Measurements from ENCODE around the gene IGFBP3. TPM values are rescaled to one million over a fixed set of nuclear protein-coding genes. Genes with fewer than 3 reads are reported as not detected.
A peak's percentile ranks its signal among the peaks of the same experiment; 100 is the strongest.

Gene IGFBP3
- total RNA-seq, 4 donors from 2014 or later = 126 to 765 (median 207) TPM

DNA sequence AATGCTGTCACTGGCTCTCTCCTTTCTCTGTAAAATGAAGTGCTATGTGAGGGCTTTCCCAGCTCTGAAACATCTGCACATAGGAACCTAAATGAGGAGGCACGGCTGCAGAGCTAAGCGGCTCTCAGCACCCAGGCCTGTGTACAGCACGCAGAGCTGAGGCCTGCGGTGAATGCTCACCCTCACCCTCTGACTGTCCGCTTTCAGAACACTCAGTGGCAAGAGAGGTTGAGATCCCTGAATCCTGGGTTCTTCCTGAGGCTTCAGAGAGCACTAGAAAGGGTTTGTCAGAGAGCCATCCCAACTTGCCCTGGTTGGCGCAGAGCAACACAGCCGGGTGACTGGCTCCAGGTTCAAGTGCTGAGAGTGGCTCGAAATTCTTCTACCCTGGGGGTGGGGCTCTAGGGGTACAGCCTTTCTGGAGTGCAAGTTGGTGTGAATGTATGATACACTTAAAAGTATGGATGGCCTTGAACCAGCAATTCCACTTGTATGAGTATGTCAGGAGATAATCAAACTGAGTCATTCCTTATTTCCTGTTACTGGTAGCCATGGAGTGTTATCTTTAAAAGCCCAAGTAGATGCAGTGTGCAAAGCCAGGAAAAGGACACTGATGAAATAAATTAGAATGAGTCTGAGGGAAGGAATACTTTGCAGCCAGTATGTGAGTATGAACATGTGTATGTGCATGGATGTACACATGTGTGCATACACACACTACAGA lies 46.5 kb downstream of the IGFBP3 start:
- no peak for TF ChIP-seq POLR2A (IDR thresholded peaks at IDR 0.05)
- TF ChIP-seq, protein P1, sequence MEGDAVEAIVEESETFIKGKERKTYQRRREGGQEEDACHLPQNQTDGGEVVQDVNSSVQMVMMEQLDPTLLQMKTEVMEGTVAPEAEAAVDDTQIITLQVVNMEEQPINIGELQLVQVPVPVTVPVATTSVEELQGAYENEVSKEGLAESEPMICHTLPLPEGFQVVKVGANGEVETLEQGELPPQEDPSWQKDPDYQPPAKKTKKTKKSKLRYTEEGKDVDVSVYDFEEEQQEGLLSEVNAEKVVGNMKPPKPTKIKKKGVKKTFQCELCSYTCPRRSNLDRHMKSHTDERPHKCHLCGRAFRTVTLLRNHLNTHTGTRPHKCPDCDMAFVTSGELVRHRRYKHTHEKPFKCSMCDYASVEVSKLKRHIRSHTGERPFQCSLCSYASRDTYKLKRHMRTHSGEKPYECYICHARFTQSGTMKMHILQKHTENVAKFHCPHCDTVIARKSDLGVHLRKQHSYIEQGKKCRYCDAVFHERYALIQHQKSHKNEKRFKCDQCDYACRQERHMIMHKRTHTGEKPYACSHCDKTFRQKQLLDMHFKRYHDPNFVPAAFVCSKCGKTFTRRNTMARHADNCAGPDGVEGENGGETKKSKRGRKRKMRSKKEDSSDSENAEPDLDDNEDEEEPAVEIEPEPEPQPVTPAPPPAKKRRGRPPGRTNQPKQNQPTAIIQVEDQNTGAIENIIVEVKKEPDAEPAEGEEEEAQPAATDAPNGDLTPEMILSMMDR (IDR thresholded peaks at IDR 0.05) = no peak
- WGBS, 2 donors = 88 to 94% methylated on average over 8 of the region's 8 CpGs
- intact Hi-C loops (cut with DNase I; ENCODE audit: low total_unique reads) = no loop called here
- peak in 1 of 2 donors; percentile 40 for DNase-seq (ENCODE audit: low spot score in 2 of 2)
- H3K4me3 ChIP-seq (ENCODE audit: low read depth, poor library complexity, severe bottlenecking) = no peak overlapping the region

DNA sequence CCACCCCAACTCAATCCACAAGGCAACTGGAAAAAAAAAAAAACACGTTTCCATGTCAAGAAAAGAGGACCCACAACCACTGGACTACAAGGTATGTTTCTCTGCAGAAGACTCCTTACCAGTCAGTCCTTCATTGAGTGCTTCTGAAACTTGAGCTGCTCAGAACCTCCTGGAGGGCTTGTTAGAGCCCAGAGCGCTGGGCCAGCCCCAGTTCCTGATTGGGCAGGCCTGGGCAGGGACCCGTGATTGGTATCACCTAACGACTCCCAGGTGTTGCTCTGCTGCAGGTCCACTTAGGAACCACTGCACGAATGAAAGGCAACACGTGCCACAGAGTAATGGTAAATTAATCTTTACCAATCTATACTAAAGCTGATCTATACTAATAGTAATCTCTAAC lies 47.7 kb downstream of the IGFBP3 start:
- intact Hi-C loops (cut with DNase I; ENCODE audit: low total_unique reads) = no loop called here
- peak in 1 of 2 donors; percentile 39 for DNase-seq (ENCODE audit: low spot score in 2 of 2)
- H3K4me3 ChIP-seq (ENCODE audit: low read depth, poor library complexity, severe bottlenecking) = no peak overlapping the region
- 48 to 59% methylated on average over 6 of the region's 6 CpGs for WGBS, 2 donors
- TF ChIP-seq, protein P1 (IDR thresholded peaks at IDR 0.05) = no peak
- TF ChIP-seq POLR2A (IDR thresholded peaks at IDR 0.05) = no peak

DNA sequence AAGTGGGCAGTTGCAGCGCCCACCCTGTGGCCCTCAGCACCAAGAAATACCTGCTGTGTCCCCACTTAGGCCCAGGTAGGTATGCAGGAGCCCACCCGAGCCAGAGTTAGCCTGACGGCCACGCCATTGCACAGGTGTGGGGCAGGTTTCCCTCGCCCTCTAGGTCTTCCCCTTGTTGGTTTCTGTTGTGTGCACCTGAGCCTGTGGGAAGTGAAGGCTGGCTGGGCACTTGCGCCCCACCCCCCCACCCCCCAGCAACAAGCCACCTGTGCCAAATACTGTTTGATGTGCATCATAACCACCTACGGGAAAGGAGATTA lies 48.1 kb downstream of the IGFBP3 start, which contains the start of gene CCDC201:
Gene CCDC201 (minus strand): TSS at position 48 of the 320 bp plus-strand sequence. CDS start 75 bp downstream, outside the sequence.
- intact Hi-C loops (cut with DNase I; ENCODE audit: low total_unique reads) = no loop called here
- WGBS, 2 donors = 88 to 92% methylated on average over 7 of the region's 7 CpGs
- no peak for DNase-seq (ENCODE audit: low spot score in 2 of 2)
- TF ChIP-seq, protein P1 (IDR thresholded peaks at IDR 0.05) = no peak
- H3K4me3 ChIP-seq (ENCODE audit: low read depth, poor library complexity, severe bottlenecking) = no peak within 1 kb of the TSS

DNA sequence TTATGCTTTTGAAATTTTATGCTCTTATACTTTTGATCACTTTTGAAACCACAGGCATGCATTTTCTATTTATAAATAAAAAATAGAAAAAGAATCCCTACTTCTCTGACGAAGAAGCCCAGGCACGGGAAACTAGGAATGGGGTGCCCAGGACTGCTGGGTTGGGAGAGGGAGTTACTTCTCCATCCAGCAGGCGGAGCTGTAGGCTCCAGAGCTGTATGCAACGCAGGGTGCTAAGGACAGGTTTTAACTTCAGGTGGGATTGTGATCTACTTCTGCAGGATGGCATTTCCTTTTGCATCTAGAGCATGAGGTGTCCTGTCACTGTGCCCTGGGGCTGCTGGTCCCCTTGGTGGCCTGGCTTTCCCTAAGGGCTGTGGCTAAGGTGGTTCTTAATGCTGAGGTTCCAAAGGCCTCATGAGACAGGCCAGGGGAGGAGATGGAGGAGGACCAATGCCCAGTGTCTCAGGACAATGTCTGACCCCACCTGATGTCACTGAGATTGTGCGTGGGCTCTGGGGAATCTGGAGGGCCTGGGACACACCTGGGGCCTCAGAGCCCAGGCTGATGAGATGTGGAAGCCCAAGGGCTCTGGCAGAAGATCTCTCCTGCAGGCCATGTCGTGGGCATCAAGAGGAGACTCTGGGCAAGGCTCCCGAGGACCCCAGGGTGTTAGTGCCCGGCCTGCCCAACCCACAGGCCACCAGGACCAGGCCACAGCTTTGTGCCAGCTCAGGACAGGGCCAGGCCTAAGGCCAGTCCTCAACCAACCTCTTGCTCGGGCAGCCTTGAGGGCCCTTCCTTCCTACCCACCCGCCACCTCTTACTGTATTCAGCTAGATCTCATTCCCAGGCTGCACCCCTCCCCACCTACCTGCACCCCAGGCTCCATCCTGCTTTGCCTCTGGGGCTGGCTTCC lies 48.7 kb downstream of the IGFBP3 start:
- peak in 1 of 2 donors; percentile 73 for DNase-seq (ENCODE audit: low spot score in 2 of 2)
- TF ChIP-seq, protein P1 (IDR thresholded peaks at IDR 0.05) = no peak
- intact Hi-C loops (cut with DNase I; ENCODE audit: low total_unique reads) = no loop called here
- 79 to 84% methylated on average over 7 to 10 of the region's 10 CpGs for WGBS, 2 donors
- no peak overlapping the region for H3K4me3 ChIP-seq (ENCODE audit: low read depth, poor library complexity, severe bottlenecking)

DNA sequence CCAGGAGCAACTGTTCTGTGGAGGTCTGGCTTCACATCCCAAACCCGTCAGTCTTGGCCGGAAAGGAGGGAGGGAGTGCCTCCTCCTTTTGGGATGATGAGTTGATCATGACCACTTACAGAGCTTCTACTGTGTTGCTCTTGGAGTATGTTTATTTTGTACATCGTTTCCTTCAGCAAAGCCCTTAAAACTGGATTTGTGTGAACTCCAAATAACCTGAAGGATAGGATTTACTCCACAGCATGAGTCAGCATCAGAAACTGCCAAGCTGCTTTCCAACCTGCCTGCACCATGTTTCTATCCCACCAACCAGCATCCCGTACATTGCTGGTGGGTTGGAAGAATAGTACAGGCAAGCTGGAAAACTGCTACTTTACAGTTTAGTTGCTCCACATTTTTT lies 51.6 kb downstream of the IGFBP3 start:
- intact Hi-C loops (cut with DNase I; ENCODE audit: low total_unique reads) = no loop called here
- DNase-seq (ENCODE audit: low spot score in 2 of 2) = no peak
- H3K4me3 ChIP-seq (ENCODE audit: low read depth, poor library complexity, severe bottlenecking) = no peak overlapping the region
- WGBS, 2 donors = 78% methylated on average over 4 of the region's 4 CpGs
- TF ChIP-seq, protein P1 (IDR thresholded peaks at IDR 0.05) = no peak
- TF ChIP-seq POLR2A (IDR thresholded peaks at IDR 0.05) = no peak

Measured in lower leg skin (tissue), 4 donors.